Smooth muscle cell (in vitro differentiated cells): ENCODE data around the gene CDPF1. TPM values are rescaled to one million over a fixed set of nuclear protein-coding genes. Genes with fewer than 3 reads are reported as not detected.

Experiments
- DNase-seq: peaks from one replicate; lab custom pipeline; 2025; ENCODE audit not compliant: unreplicated experiment; lab: John Stamatoyannopoulos, UW
- H2AFZ ChIP-seq: fragments of 200-600 bp; sonication (generic); 2 replicates; pipeline ENCODE4 v1.6.0; 2016; ENCODE audit warnings: antibody characterized with exemption, low read depth, mild to moderate bottlenecking
- H3F3A ChIP-seq: fragments of 200-600 bp; sonication (generic); 2 replicates; pipeline ENCODE4 v1.6.0; 2017; ENCODE audit warnings: antibody characterized with exemption, low read depth
- H3K27ac ChIP-seq: fragments of 200-600 bp; sonication (generic); 2 replicates; pipeline ENCODE4 v1.5.1; 2016; ENCODE audit warnings: low read depth, mild to moderate bottlenecking
- H3K27me3 ChIP-seq: fragments of 200-600 bp; sonication (generic); 2 replicates; pipeline ENCODE4 v1.6.1; 2016; ENCODE audit warnings: low read depth, mild to moderate bottlenecking
- H3K36me3 ChIP-seq: fragments of 200-600 bp; sonication (generic); 2 replicates; pipeline ENCODE4 v1.5.1; 2016; ENCODE audit warnings: low read depth
- H3K4me1 ChIP-seq: fragments of 200-600 bp; sonication (generic); 2 replicates; pipeline ENCODE4 v1.5.1; 2016; ENCODE audit warnings: low read depth
- H3K4me2 ChIP-seq: fragments of 200-600 bp; sonication (generic); 2 replicates; pipeline ENCODE4 v1.6.0; 2016; ENCODE audit warnings: mild to moderate bottlenecking
- H3K4me3 ChIP-seq: fragments of 200-600 bp; sonication (generic); 2 replicates; pipeline ENCODE4 v1.5.1; 2016; ENCODE audit warnings: mild to moderate bottlenecking
- H3K79me2 ChIP-seq: fragments of 200-600 bp; sonication (generic); 2 replicates; pipeline ENCODE4 v1.6.0; 2016; ENCODE audit warnings: low read depth, mild to moderate bottlenecking
- H3K9ac ChIP-seq: fragments of 200-600 bp; sonication (generic); 2 replicates; pipeline ENCODE4 v1.6.0; 2016; ENCODE audit warnings: low read depth
- H3K9me3 ChIP-seq: fragments of 200-600 bp; sonication (generic); replicated peaks from 2 replicates; pipeline ENCODE4 v1.5.1; 2016; ENCODE audit warnings: low read depth
- H4K20me1 ChIP-seq: fragments of 200-600 bp; sonication (generic); 2 replicates; pipeline ENCODE4 v1.6.0; 2016; ENCODE audit warnings: low read depth
- WGBS: methylation state at CpG from one replicate; pipeline ENCODE4 v1.1.7; 2016; ENCODE audit warnings: low lambda C conversion rate; 5-methylcytosine and 5-hydroxymethylcytosine counted together
- polyA plus RNA-seq: library from polyadenylated mRNA; unstranded; fragments of >200 nt; fragmentation: Nextera tagmentation; extraction: Ambion mirVana; gene quantifications from 2 replicates; pipeline ENCODE4 v1.2.1, GENCODE V29; 2016
- total RNA-seq: library from RNA; depleted of rRNA; stranded (reverse); fragments of >200 nt; gene quantifications from 2 replicates; pipeline ENCODE4 v1.2.3, GENCODE V29; 2014
- TF ChIP-seq, protein P1 (sequence below): fragments of 200-600 bp; sonication (generic); IDR thresholded peaks from 2 replicates; pipeline ENCODE4 v1.5.1; 2017; ENCODE audit warnings: borderline replicate concordance, mild to moderate bottlenecking, antibody characterized with exemption; ENCODE audit not compliant: insufficient read depth, poor library complexity, severe bottlenecking

The CDPF1 gene
- total and polyA plus RNA-seq, 2 experiments from 2014 or later: 9.6 to 11.6 TPM

GRCh38 chr22:46286006-46286405, 35.9 kb upstream of the CDPF1 start:
- no peak overlapping the region for H3K4me3 ChIP-seq
- H3K9ac ChIP-seq: no peak overlapping the region
- H3K27ac ChIP-seq: no peak overlapping the region
- no peaks in the 10 kb centered on the region for H3F3A ChIP-seq
- no peak overlapping the region for H3K4me2 ChIP-seq
- H3K9me3 ChIP-seq: no peaks in the 10 kb centered on the region
- no peak overlapping the region for H2AFZ ChIP-seq
- no peaks in the 10 kb centered on the region for H3K36me3 ChIP-seq
- TF ChIP-seq, protein P1, sequence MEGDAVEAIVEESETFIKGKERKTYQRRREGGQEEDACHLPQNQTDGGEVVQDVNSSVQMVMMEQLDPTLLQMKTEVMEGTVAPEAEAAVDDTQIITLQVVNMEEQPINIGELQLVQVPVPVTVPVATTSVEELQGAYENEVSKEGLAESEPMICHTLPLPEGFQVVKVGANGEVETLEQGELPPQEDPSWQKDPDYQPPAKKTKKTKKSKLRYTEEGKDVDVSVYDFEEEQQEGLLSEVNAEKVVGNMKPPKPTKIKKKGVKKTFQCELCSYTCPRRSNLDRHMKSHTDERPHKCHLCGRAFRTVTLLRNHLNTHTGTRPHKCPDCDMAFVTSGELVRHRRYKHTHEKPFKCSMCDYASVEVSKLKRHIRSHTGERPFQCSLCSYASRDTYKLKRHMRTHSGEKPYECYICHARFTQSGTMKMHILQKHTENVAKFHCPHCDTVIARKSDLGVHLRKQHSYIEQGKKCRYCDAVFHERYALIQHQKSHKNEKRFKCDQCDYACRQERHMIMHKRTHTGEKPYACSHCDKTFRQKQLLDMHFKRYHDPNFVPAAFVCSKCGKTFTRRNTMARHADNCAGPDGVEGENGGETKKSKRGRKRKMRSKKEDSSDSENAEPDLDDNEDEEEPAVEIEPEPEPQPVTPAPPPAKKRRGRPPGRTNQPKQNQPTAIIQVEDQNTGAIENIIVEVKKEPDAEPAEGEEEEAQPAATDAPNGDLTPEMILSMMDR: no peak
- WGBS: 83% methylated on average over 3 of the region's 3 CpGs
- no peak for DNase-seq
- no peaks in the 10 kb centered on the region for H3K79me2 ChIP-seq
- no peaks in the 10 kb centered on the region for H3K4me1 ChIP-seq
- H3K27me3 ChIP-seq: no peaks in the 10 kb centered on the region
- H4K20me1 ChIP-seq: no peaks in the 10 kb centered on the region

- Histone ChIP-seq H3K9ac (no peak overlapping the region), H3K79me2 (no peaks in the 10 kb centered on the region), H3K4me1 (no peaks in the 10 kb centered on the region), H3K27me3 (no peaks in the 10 kb centered on the region), H3K27ac (no peak overlapping the region), H2AFZ (no peak overlapping the region), H3K4me3 (no peak overlapping the region), H3F3A (no peaks in the 10 kb centered on the region), H3K4me2 (no peak overlapping the region), H3K9me3 (no peaks in the 10 kb centered on the region), H3K36me3 (no peaks in the 10 kb centered on the region), H4K20me1 (no peaks in the 10 kb centered on the region)
- TF ChIP-seq, protein P1: no peak
- 98% methylated on average over 13 of the region's 13 CpGs for WGBS
- DNase-seq: no peak
Measured at GRCh38 chr22:46281866-46282678, 32.0 kb upstream of the CDPF1 start.

- Histone ChIP-seq H4K20me1 (no peaks in the 10 kb centered on the region), H3K4me2 (no peak overlapping the region), H3K79me2 (no peaks in the 10 kb centered on the region), H3K4me1 (no peaks in the 10 kb centered on the region), H3F3A (no peaks in the 10 kb centered on the region), H3K27me3 (no peaks in the 10 kb centered on the region), H3K36me3 (no peaks in the 10 kb centered on the region), H2AFZ (no peak overlapping the region), H3K4me3 (no peak overlapping the region), H3K9ac (no peak overlapping the region), H3K27ac (no peak overlapping the region), H3K9me3 (no peaks in the 10 kb centered on the region)
- 91% methylated on average over 17 of the region's 19 CpGs for WGBS
- DNase-seq: no peak
- TF ChIP-seq, protein P1: no peak
Measured at GRCh38 chr22:46280999-46281623, 31.0 kb upstream of the CDPF1 start.
